Uterus (tissue), 2 donors: Measurements from ENCODE around the gene AAGAB.

Experiments
- POLR2A ChIP-seq, 2 donors: fragments of 450-650 bp; IDR thresholded peaks; one replicate each; pipeline ENCODE4 v1.6.1; 2016; ENCODE audit warnings: antibody characterized with exemption in 2 of 2, mild to moderate bottlenecking in 1 of 2, moderate library complexity in 1 of 2
- TF ChIP-seq, protein P1 (sequence below), 4 experiments: fragments of 200-600 bp in 2 of 4; fragments of 450-650 bp in 2 of 4; sonication (generic) in 2 of 4; IDR thresholded peaks; one replicate each; pipeline ENCODE4 v1.5.1; 2016 to 2019; ENCODE audit warnings: antibody characterized with exemption in 4 of 4, mild to moderate bottlenecking in 2 of 4, moderate library complexity in 1 of 4

GRCh38 chr15:67296188-67296587 is 41.7 kb upstream of the AAGAB start:
- TF ChIP-seq, protein P1, sequence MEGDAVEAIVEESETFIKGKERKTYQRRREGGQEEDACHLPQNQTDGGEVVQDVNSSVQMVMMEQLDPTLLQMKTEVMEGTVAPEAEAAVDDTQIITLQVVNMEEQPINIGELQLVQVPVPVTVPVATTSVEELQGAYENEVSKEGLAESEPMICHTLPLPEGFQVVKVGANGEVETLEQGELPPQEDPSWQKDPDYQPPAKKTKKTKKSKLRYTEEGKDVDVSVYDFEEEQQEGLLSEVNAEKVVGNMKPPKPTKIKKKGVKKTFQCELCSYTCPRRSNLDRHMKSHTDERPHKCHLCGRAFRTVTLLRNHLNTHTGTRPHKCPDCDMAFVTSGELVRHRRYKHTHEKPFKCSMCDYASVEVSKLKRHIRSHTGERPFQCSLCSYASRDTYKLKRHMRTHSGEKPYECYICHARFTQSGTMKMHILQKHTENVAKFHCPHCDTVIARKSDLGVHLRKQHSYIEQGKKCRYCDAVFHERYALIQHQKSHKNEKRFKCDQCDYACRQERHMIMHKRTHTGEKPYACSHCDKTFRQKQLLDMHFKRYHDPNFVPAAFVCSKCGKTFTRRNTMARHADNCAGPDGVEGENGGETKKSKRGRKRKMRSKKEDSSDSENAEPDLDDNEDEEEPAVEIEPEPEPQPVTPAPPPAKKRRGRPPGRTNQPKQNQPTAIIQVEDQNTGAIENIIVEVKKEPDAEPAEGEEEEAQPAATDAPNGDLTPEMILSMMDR (IDR thresholded peaks at IDR 0.05): no peak
- TF ChIP-seq POLR2A (IDR thresholded peaks at IDR 0.05): no peak
